Sigmoid colon (tissue), 7 donors: ENCODE data around the gene TMEM35B. TPM values are rescaled to one million over a fixed set of nuclear protein-coding genes. Genes with fewer than 3 reads are reported as not detected.

Experiments
- DNase-seq: peaks from one replicate; pipeline ENCODE4 v3.0.0-alpha.2; 2019
- H3K27ac ChIP-seq, 4 donors: fragments of 200-600 bp; sonication (generic); one replicate each; pipeline ENCODE4 v1.5.1; 2016 to 2019; ENCODE audit warnings: mild to moderate bottlenecking in 1 of 4
- H3K27me3 ChIP-seq, 3 donors: fragments of 200-600 bp; sonication (generic); one replicate each; pipeline ENCODE4 v1.5.1; 2019; ENCODE audit warnings: mild to moderate bottlenecking in 1 of 3
- H3K36me3 ChIP-seq, 4 donors: fragments of 200-600 bp; sonication (generic); one replicate each; pipeline ENCODE4 v1.5.1; 2016 to 2019
- H3K4me1 ChIP-seq, 4 donors: fragments of 200-600 bp; sonication (generic); one replicate each; pipeline ENCODE4 v1.5.1; 2017 to 2019
- H3K4me3 ChIP-seq, 4 donors: fragments of 200-600 bp; sonication (generic); one replicate each; pipeline ENCODE4 v1.5.1; 2017 to 2019; ENCODE audit warnings: mild to moderate bottlenecking in 2 of 4, moderate library complexity in 1 of 4
- H3K9me3 ChIP-seq, 4 donors: fragments of 200-600 bp in 3 of 4; sonication (generic) in 3 of 4; one replicate each; pipeline versions ENCODE4 v1.5.1 to v1.6.1; 2013 to 2019
- CTCF ChIP-seq, 4 experiments: fragments of 450-650 bp in 3 of 4; fragments of 200-600 bp in 1 of 4; IDR thresholded peaks; one replicate each; pipeline ENCODE4 v1.5.1; 2016 to 2019; ENCODE audit warnings: antibody characterized with exemption in 4 of 4, mild to moderate bottlenecking in 3 of 4, moderate library complexity in 2 of 4
- EP300 ChIP-seq, 4 donors: sonication (generic); formaldehyde crosslinking; IDR thresholded peaks; one replicate each; pipeline ENCODE4 v1.6.1; 2017; ENCODE audit warnings: antibody characterized with exemption in 4 of 4
- POLR2A ChIP-seq, 2 donors: fragments of 450-650 bp; IDR thresholded peaks; one replicate each; pipeline ENCODE4 v1.6.1; 2016; ENCODE audit warnings: antibody characterized with exemption in 2 of 2, mild to moderate bottlenecking in 2 of 2, moderate library complexity in 2 of 2
- POLR2AphosphoS5 ChIP-seq, 4 donors: sonication (generic); formaldehyde crosslinking; IDR thresholded peaks; one replicate each; pipeline ENCODE4 v1.6.1; 2017; ENCODE audit warnings: antibody characterized with exemption in 4 of 4
- WGBS, 2 donors: extraction: QIAGEN DNeasy Blood & Tissue Kit; methylation state at CpG; one replicate each; pipeline ENCODE4 v1.1.7; 2013; 5-methylcytosine and 5-hydroxymethylcytosine counted together
- intact Hi-C: fragments of 100-400 bp; cut with DNase I; formaldehyde crosslinking; loops from one replicate; pipeline ENCODE4 v1.15.1; 2023
- polyA plus RNA-seq, 3 donors: library from polyadenylated mRNA; stranded (reverse); fragments of 200-250 nt; gene quantifications; one replicate each; pipeline ENCODE4 v1.2.3, GENCODE V29; 2013
- total RNA-seq, 4 donors: library from RNA; depleted of rRNA; stranded (reverse); fragments of >200 nt; gene quantifications; one replicate each; pipeline ENCODE4 v1.1.0, GENCODE V29; 2016
- donor health status: healthy with polysubstance abuse.
- donor health status: Bipolar disorder and iron deficiency.
- donor health status: healthy.

TMEM35B gene
- total and polyA plus RNA-seq, 7 donors: 7.6 to 53.8 (median 22.0) TPM

- peaks cover 0 to 23% (median 18%) of the 10 kb centered on the region in 4 donors for H3K4me1 ChIP-seq
- WGBS, 2 donors: 60 to 75% methylated on average over 5 of the region's 5 CpGs
- H3K27ac ChIP-seq: peak overlapping the region; percentile 90 to 93 (median 92)
- TF ChIP-seq POLR2A (IDR thresholded peaks at IDR 0.05) (no peak), CTCF (IDR thresholded peaks at IDR 0.05) (no peak), EP300 (IDR thresholded peaks at IDR 0.05) (no peak), POLR2AphosphoS5 (IDR thresholded peaks at IDR 0.05) (no peak)
- H3K27me3 ChIP-seq: no peaks in the 10 kb centered on the region
- no peak for DNase-seq
- peaks cover 0 to 4% (median 0%) of the 10 kb centered on the region in 4 donors for H3K9me3 ChIP-seq
- peak overlapping the region in 3 of 4 donors; percentile 61 to 76 (median 71) for H3K4me3 ChIP-seq
- intact Hi-C loops: loop anchor here (5.0 kb wide), 2 partner anchors 43 to 162 kb away; partner anchors contain the start of genes SFPQ and TMEM35B
- peaks cover 0 to 9% (median 2%) of the 10 kb centered on the region in 4 donors for H3K36me3 ChIP-seq
Observed at GRCh38 chr1:35030338-35030737, 45.2 kb upstream of the TMEM35B start.

- Histone ChIP-seq H3K27me3 (no peaks in the 10 kb centered on the region), H3K27ac (no peak overlapping the region), H3K36me3 (peaks cover 0 to 9% (median 2%) of the 10 kb centered on the region in 4 donors), H3K4me3 (peak overlapping the region in 1 of 4 donors; percentile 71), H3K9me3 (peaks cover 0 to 4% (median 0%) of the 10 kb centered on the region in 4 donors), H3K4me1 (peaks cover 0 to 23% (median 18%) of the 10 kb centered on the region in 4 donors)
- intact Hi-C loops: loop anchor here (5.0 kb wide), 2 partner anchors 42 to 163 kb away; partner anchors contain the start of genes SFPQ and TMEM35B
- TF ChIP-seq POLR2AphosphoS5 (IDR thresholded peaks at IDR 0.05) (no peak), CTCF (IDR thresholded peaks at IDR 0.05) (no peak), EP300 (IDR thresholded peaks at IDR 0.05) (no peak), POLR2A (IDR thresholded peaks at IDR 0.05) (no peak)
- DNase-seq: no peak
Observed at GRCh38 chr1:35029761-35030160, 44.6 kb upstream of the TMEM35B start.

GRCh38 chr1:35016406-35016805 lies 31.3 kb upstream of the TMEM35B start:
- H3K27me3 ChIP-seq: no peaks in the 10 kb centered on the region
- no peaks in the 10 kb centered on the region for H3K9me3 ChIP-seq
- no peak overlapping the region for H3K4me3 ChIP-seq
- H3K4me1 ChIP-seq: no peaks in the 10 kb centered on the region
- H3K36me3 ChIP-seq: peaks cover 9 to 82% (median 23%) of the 10 kb centered on the region in 4 donors
- TF ChIP-seq POLR2AphosphoS5 (IDR thresholded peaks at IDR 0.05) (no peak), EP300 (IDR thresholded peaks at IDR 0.05) (no peak), CTCF (IDR thresholded peaks at IDR 0.05) (no peak), POLR2A (IDR thresholded peaks at IDR 0.05) (no peak)
- H3K27ac ChIP-seq: no peak overlapping the region
- DNase-seq: no peak
- intact Hi-C loops: no loop called here

GRCh38 chr1:35014486-35014885 lies 29.3 kb upstream of the TMEM35B start:
- Histone ChIP-seq H3K4me1 (no peaks in the 10 kb centered on the region), H3K9me3 (no peaks in the 10 kb centered on the region), H3K36me3 (peaks cover 12 to 93% (median 40%) of the 10 kb centered on the region in 4 donors), H3K4me3 (no peak overlapping the region), H3K27me3 (no peaks in the 10 kb centered on the region), H3K27ac (no peak overlapping the region)
- intact Hi-C loops: no loop called here
- no peak for TF ChIP-seq CTCF (IDR thresholded peaks at IDR 0.05)
- no peak for TF ChIP-seq POLR2AphosphoS5 (IDR thresholded peaks at IDR 0.05)
- no peak for TF ChIP-seq POLR2A (IDR thresholded peaks at IDR 0.05)
- no peak for TF ChIP-seq EP300 (IDR thresholded peaks at IDR 0.05)
- WGBS, 2 donors: 88 to 91% methylated on average over 2 of the region's 2 CpGs
- DNase-seq: no peak

- H3K27ac ChIP-seq: no peak overlapping the region
- H3K27me3 ChIP-seq: no peaks in the 10 kb centered on the region
- no peaks in the 10 kb centered on the region for H3K9me3 ChIP-seq
- H3K4me1 ChIP-seq: no peaks in the 10 kb centered on the region
- intact Hi-C loops: no loop called here
- no peak for TF ChIP-seq EP300 (IDR thresholded peaks at IDR 0.05)
- TF ChIP-seq POLR2A (IDR thresholded peaks at IDR 0.05): no peak
- TF ChIP-seq POLR2AphosphoS5 (IDR thresholded peaks at IDR 0.05): no peak
- TF ChIP-seq CTCF (IDR thresholded peaks at IDR 0.05): no peak
- DNase-seq: no peak
- WGBS, 2 donors: 95 to 97% methylated on average over 3 of the region's 3 CpGs
- peaks cover 15 to 97% (median 42%) of the 10 kb centered on the region in 4 donors for H3K36me3 ChIP-seq
- H3K4me3 ChIP-seq: no peak overlapping the region
Observed at GRCh38 chr1:35005711-35006110, 20.6 kb upstream of the TMEM35B start.
